Fibroblast of skin of abdomen (primary cell): ENCODE results near the gene SHANK2.

Source experiments
- DNase-seq: peaks from one replicate; pipeline ENCODE4 v3.0.0-alpha.2; 2013

The SHANK2 gene

GRCh38 chr11:71222318-71223080 lies 29.9 kb downstream of the SHANK2 start:
- no peak for DNase-seq

GRCh38 chr11:71221821-71222220 lies 30.6 kb downstream of the SHANK2 start:
- DNase-seq: no peak

- DNase-seq: no peak
Observed at GRCh38 chr11:71221201-71221600, 31.2 kb downstream of the SHANK2 start.

- no peak for DNase-seq
Observed at GRCh38 chr11:71218789-71219499, 33.4 kb downstream of the SHANK2 start.

- DNase-seq: no peak
Observed at GRCh38 chr11:71215425-71215965, 36.9 kb downstream of the SHANK2 start.

GRCh38 chr11:71214553-71215424 lies 37.6 kb downstream of the SHANK2 start:
- no peak for DNase-seq

- DNase-seq: no peak
Observed at GRCh38 chr11:71213696-71214552, 38.5 kb downstream of the SHANK2 start.

- DNase-seq: no peak
Observed at GRCh38 chr11:71212871-71213559, 39.4 kb downstream of the SHANK2 start.

- DNase-seq: no peak
Observed at GRCh38 chr11:71211631-71212030, 40.7 kb downstream of the SHANK2 start.

- no peak for DNase-seq
Observed at GRCh38 chr11:71210861-71211260, 41.5 kb downstream of the SHANK2 start.

GRCh38 chr11:71209656-71210055 lies 42.7 kb downstream of the SHANK2 start:
- DNase-seq: no peak

- no peak for DNase-seq
Observed at GRCh38 chr11:71209181-71209580, 43.2 kb downstream of the SHANK2 start.

GRCh38 chr11:71208011-71208774 lies 44.2 kb downstream of the SHANK2 start:
- no peak for DNase-seq

- no peak for DNase-seq
Observed at GRCh38 chr11:71207563-71207962, 44.8 kb downstream of the SHANK2 start.

GRCh38 chr11:71206186-71206585 lies 46.2 kb downstream of the SHANK2 start:
- DNase-seq: peak; percentile 4

- DNase-seq: no peak
Observed at GRCh38 chr11:71204748-71205664, 47.4 kb downstream of the SHANK2 start.

- no peak for DNase-seq
Observed at GRCh38 chr11:71204294-71204693, 48.1 kb downstream of the SHANK2 start.

- no peak for DNase-seq
Observed at GRCh38 chr11:71203681-71204080, 48.7 kb downstream of the SHANK2 start.

- DNase-seq: no peak
Observed at GRCh38 chr11:71202966-71203365, 49.4 kb downstream of the SHANK2 start.
